ENCODE measurements around the gene DPYSL5. TPM values are rescaled to one million over a fixed set of nuclear protein-coding genes. Genes with fewer than 3 reads are reported as not detected.

The DPYSL5 gene
- total RNA-seq, 1 donor, result not detected

DNA sequence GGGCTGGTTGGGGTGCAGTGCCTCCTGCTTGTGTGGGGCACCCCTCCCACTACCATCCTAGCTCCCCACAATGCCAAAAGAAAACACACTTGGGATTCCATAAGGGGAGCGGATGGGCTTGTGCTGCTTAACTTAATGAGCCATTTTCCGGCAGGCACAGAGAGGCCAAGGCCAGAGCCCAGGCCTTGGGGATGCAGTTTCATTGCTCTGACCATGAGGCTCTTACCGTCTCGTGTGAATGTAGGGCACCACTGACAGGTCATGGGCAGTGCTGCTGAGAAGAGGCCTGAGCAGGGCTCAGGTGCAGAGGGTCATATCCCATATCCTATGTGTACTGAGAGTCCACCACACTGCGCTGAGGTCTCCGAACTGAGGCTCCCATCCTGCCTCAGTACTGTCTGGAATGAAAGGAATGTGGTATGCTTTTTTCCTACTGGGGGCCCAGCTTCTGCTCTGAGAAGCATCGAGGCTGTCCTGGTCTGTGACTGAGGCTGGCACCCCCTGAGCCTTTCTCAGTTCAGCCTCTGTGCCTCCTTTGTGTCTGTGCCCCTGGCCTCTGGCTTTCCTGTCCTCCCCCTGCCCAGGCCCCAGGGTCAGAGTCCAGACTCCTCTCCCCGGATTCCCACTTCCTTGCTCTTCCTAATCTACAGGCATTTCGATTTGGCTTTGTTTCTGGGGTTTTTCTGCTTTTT, 77.3 kb downstream of the DPYSL5 start:
- TF ChIP-seq CTCF (IDR thresholded peaks at IDR 0.05; ENCODE audit: insufficient read depth, low read depth, low read length), result no peak
- DNase-seq (ENCODE audit: low read depth), result no peak
- H3K4me3 ChIP-seq (ENCODE audit: low read depth, low read length), result no peak overlapping the region

GRCh38 chr2:26927221-26927620, 79.3 kb downstream of the DPYSL5 start:
- no peak overlapping the region for H3K4me3 ChIP-seq (ENCODE audit: low read depth, low read length)
- no peak for DNase-seq (ENCODE audit: low read depth)
- TF ChIP-seq CTCF (IDR thresholded peaks at IDR 0.05; ENCODE audit: insufficient read depth, low read depth, low read length), result no peak

GRCh38 chr2:26932974-26933373, 85.0 kb downstream of the DPYSL5 start:
- no peak for TF ChIP-seq CTCF (IDR thresholded peaks at IDR 0.05; ENCODE audit: insufficient read depth, low read depth, low read length)
- DNase-seq (ENCODE audit: low read depth), result no peak
- no peak overlapping the region for H3K4me3 ChIP-seq (ENCODE audit: low read depth, low read length)

DNA sequence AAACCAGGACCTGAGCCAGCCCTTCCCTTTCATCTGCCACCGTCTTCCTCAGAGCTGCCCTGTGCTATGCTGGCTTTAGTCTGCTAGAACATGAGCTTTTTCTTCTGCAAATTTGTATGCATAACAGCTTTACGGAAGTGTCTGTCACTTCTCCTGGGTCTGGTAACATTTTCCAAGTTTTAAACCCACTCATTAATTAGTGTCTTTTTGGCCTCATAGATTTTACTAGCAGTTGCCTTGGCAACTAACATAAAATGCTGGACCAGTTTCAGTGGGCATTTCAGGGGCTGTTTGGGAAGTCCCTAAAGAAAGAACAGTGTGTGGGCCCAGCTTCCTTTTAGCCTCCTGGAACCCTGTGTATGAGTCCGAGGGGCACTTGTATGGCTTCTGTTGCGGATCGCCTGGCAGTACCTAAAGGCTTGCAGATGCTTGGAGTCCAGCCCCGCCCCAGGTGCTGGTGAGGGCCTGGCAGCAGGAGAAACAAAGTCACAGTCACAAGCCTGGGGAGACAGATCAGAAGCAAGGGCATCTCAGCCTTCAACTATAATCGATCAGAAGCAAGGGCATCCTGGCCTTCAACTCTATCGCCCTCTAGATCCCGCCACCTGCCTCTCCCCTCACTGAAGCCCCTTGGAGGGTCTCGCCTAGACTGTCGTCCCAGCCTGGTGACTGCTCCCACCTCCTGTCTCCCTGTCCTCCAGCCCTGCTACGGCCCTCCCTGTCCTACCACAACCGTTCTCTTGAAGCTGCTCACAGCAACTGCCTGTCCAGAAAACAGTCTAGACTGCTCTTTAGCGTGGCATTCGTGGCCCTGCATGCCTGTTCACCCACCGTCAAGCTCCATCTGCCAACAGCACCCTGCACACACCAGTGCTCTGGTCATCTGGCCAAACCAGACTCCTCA, 85.8 kb downstream of the DPYSL5 start:
- no peak overlapping the region for H3K4me3 ChIP-seq (ENCODE audit: low read depth, low read length)
- TF ChIP-seq CTCF (IDR thresholded peaks at IDR 0.05; ENCODE audit: insufficient read depth, low read depth, low read length), result no peak
- no peak for DNase-seq (ENCODE audit: low read depth)

DNA sequence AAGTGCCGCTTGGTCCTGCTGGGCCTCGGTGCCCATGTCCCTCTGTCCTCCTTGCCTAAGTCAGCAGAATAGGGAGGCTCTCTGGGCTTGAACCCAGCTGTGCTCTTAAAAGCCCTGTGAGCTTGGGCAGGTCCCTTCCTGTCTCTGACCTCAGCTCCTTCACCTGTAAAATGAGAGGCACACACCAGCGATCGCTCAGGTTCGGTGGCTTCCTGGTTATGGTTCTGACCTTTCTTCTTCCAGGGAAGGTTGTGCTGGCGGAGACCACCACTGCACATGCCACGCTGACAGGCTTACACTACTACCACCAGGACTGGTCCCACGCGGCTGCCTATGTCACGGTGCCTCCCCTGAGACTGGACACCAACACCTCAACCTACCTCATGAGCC, 86.4 kb downstream of the DPYSL5 start:
- no peak for TF ChIP-seq CTCF (IDR thresholded peaks at IDR 0.05; ENCODE audit: insufficient read depth, low read depth, low read length)
- DNase-seq (ENCODE audit: low read depth), result no peak

GRCh38 chr2:26934985-26935384, 87.1 kb downstream of the DPYSL5 start:
- no peak for DNase-seq (ENCODE audit: low read depth)
- H3K4me3 ChIP-seq (ENCODE audit: low read depth, low read length), result no peak overlapping the region
- no peak for TF ChIP-seq CTCF (IDR thresholded peaks at IDR 0.05; ENCODE audit: insufficient read depth, low read depth, low read length)

More for the DNA sequence above, 86.4 kb downstream of the DPYSL5 start:
- H3K4me3 ChIP-seq (ENCODE audit: low read depth, low read length), result no peak overlapping the region

All from fibroblast of villous mesenchyme (primary cell).